GM12864 (cell line): ENCODE measurements around the gene ELF4.

Source experiments
- DNase-seq: peaks from one replicate; pipeline ENCODE4 v3.0.0-alpha.2; 2011; ENCODE audit warnings: low read depth
- H3K4me3 ChIP-seq: 2 replicates; pipeline ENCODE4 v1.5.1; 2011; ENCODE audit warnings: mild to moderate bottlenecking, low read depth, low read length, control low read depth
- CTCF ChIP-seq: IDR thresholded peaks from 2 replicates; pipeline ENCODE4 v1.5.1; 2011; ENCODE audit warnings: low read depth, mild to moderate bottlenecking, moderate library complexity, low read length, control low read depth, inconsistent platforms; ENCODE audit errors: missing control alignments

ELF4 gene

GRCh38 chrX:130093271-130093670 is 17.0 kb downstream of the ELF4 start:
- DNase-seq: no peak
- H3K4me3 ChIP-seq: no peak overlapping the region
- TF ChIP-seq CTCF: no peak

- peak; percentile 16 for TF ChIP-seq CTCF
- peak; percentile 84 for DNase-seq
- peak overlapping the region; percentile 57 for H3K4me3 ChIP-seq
Observed at GRCh38 chrX:130091980-130092522, 18.2 kb downstream of the ELF4 start.

- DNase-seq: no peak
- no peak overlapping the region for H3K4me3 ChIP-seq
- TF ChIP-seq CTCF: no peak
Observed at GRCh38 chrX:130090364-130090763, 19.9 kb downstream of the ELF4 start.

GRCh38 chrX:130086447-130087206 is 23.7 kb downstream of the ELF4 start:
- TF ChIP-seq CTCF: peak; percentile 7
- DNase-seq: no peak
- peak overlapping the region; percentile 55 for H3K4me3 ChIP-seq

- TF ChIP-seq CTCF: no peak
- peak overlapping the region; percentile 55 for H3K4me3 ChIP-seq
- no peak for DNase-seq
Observed at GRCh38 chrX:130085551-130086446, 24.5 kb downstream of the ELF4 start.

GRCh38 chrX:130084631-130085237 is 25.6 kb downstream of the ELF4 start:
- TF ChIP-seq CTCF: no peak
- peak overlapping the region; percentile 55 for H3K4me3 ChIP-seq
- DNase-seq: no peak
